CD4-positive, alpha-beta T cell treated with Interferon alpha-2 for 1 hour (primary cell): ENCODE data around the gene AFMID.
"Not testable (repeated sequence)": the region's sequence is repeated elsewhere in the genome, so short reads cannot be mapped to it uniquely, and the experiment has no call there.

ENCODE experiments used
- DNase-seq, 2 donors: peaks; one replicate each; pipeline ENCODE4 v3.0.0-alpha.2; 2020 to 2022

The AFMID gene

GRCh38 chr17:78154903-78155811 is 32.0 kb upstream of the AFMID start:
- peak in 1 of 2 donors; percentile 74 for DNase-seq

GRCh38 chr17:78159575-78160158 is 27.5 kb upstream of the AFMID start:
- DNase-seq = no peak

- DNase-seq = no peak
Measured at GRCh38 chr17:78163881-78164747, 23.0 kb upstream of the AFMID start.

- no peak for DNase-seq
Measured at GRCh38 chr17:78164748-78165607, 22.2 kb upstream of the AFMID start.

GRCh38 chr17:78166416-78166815 is 20.7 kb upstream of the AFMID start:
- no peak for DNase-seq

GRCh38 chr17:78168242-78168902 is 18.8 kb upstream of the AFMID start, which contains the start of gene SYNGR2:
Gene SYNGR2 (plus strand): TSS chr17:78168581. CDS start chr17:78168617, 36 bp downstream.
- peak; percentile 85 to 90 for DNase-seq

- peak; percentile 63 to 78 for DNase-seq
Measured at GRCh38 chr17:78168903-78169793, 18.0 kb upstream of the AFMID start.

- no peak for DNase-seq
Measured at GRCh38 chr17:78170692-78171590, 16.2 kb upstream of the AFMID start.

- DNase-seq = not testable (repeated sequence)
Measured at GRCh38 chr17:78171591-78172248, 15.4 kb upstream of the AFMID start.

- DNase-seq = peak in 1 of 2 donors; percentile 45
Measured at GRCh38 chr17:78172249-78173051, 14.7 kb upstream of the AFMID start.

- DNase-seq = peak; percentile 23 to 53
Measured at GRCh38 chr17:78173097-78173715, 14.0 kb upstream of the AFMID start.

- DNase-seq = peak in 1 of 2 donors; percentile 58
Measured at GRCh38 chr17:78174346-78174869, 12.8 kb upstream of the AFMID start.

GRCh38 chr17:78174870-78175642 is 12.1 kb upstream of the AFMID start:
- no peak for DNase-seq

- no peak for DNase-seq
Measured at GRCh38 chr17:78175643-78175981, 11.6 kb upstream of the AFMID start.

GRCh38 chr17:78176548-78177025 is 10.6 kb upstream of the AFMID start:
- peak; percentile 77 to 83 for DNase-seq

GRCh38 chr17:78179372-78179771 is 7.8 kb upstream of the AFMID start:
- no peak for DNase-seq
